ENCODE measurements around the gene DCUN1D2. TPM values are rescaled to one million over a fixed set of nuclear protein-coding genes. Genes with fewer than 3 reads are reported as not detected.
A peak's percentile ranks its signal among the peaks of the same experiment; 100 is the strongest.

DCUN1D2 gene
- total RNA-seq, 2 donors from 2014 or later = 35.8 to 44.7 TPM

DNA sequence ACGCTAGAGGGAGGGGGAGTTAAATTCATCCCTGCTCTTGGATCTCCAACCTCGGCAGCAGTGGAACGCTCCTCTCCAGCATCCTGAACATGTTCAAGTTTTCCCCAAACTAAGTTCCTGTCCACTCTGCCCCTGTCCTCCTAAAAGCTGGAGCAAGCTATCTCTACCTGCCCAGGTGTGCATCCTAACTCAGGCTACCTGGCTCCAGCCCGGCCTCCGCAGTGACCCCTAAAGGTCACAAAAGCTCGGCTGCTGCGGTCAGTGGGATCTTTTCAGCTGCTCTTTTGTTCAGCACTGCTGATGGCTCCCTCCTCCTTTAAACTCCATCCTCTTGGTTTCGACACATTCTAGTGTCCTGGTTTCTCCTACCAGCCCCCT is 1.4 kb downstream of the DCUN1D2 start:
- Mint-ChIP-seq H3K4me1 (peaks cover 56% of the 10 kb centered on the region), H3K4me3 (peak overlapping the region; percentile 83), H3K27ac (peak overlapping the region; percentile 85), H3K36me3 (ENCODE audit: low read depth) (peaks cover 3% of the 10 kb centered on the region), H3K9me3 (no peaks in the 10 kb centered on the region), H3K27me3 (ENCODE audit: insufficient read depth) (no peaks in the 10 kb centered on the region)
- peak overlapping the region; percentile 81 for H3K4me3 ChIP-seq (ENCODE audit: low read length)
- no peaks in the 10 kb centered on the region for H3K36me3 ChIP-seq (ENCODE audit: control insufficient read depth, insufficient read depth, low read length)
- DNase-seq = peak; percentile 91
- peak overlapping the region; percentile 72 for H3K27ac ChIP-seq (ENCODE audit: low read depth, low read length)
- TF ChIP-seq, protein P1, sequence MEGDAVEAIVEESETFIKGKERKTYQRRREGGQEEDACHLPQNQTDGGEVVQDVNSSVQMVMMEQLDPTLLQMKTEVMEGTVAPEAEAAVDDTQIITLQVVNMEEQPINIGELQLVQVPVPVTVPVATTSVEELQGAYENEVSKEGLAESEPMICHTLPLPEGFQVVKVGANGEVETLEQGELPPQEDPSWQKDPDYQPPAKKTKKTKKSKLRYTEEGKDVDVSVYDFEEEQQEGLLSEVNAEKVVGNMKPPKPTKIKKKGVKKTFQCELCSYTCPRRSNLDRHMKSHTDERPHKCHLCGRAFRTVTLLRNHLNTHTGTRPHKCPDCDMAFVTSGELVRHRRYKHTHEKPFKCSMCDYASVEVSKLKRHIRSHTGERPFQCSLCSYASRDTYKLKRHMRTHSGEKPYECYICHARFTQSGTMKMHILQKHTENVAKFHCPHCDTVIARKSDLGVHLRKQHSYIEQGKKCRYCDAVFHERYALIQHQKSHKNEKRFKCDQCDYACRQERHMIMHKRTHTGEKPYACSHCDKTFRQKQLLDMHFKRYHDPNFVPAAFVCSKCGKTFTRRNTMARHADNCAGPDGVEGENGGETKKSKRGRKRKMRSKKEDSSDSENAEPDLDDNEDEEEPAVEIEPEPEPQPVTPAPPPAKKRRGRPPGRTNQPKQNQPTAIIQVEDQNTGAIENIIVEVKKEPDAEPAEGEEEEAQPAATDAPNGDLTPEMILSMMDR (conservative IDR thresholded peaks at IDR 0.05) = peak; percentile 68
- 4 to 25% methylated on average over 5 to 8 of the region's 8 CpGs for whole genome bisulfite sequencing, 2 experiments (ENCODE audit: insufficient coverage in 1 of 2, insufficient read length in 1 of 2)
- no peaks in the 10 kb centered on the region for H3K4me1 ChIP-seq (ENCODE audit: control insufficient read depth, insufficient read depth, low read length)
- H3K27me3 ChIP-seq (ENCODE audit: control insufficient read depth, insufficient read depth, low read length, poor library complexity, severe bottlenecking) = no peaks in the 10 kb centered on the region
- H3K9ac ChIP-seq (ENCODE audit: extremely low read depth, low read length, poor library complexity, severe bottlenecking) = peak overlapping the region; percentile 49
- H3K9me3 ChIP-seq (ENCODE audit: control insufficient read depth, low read length) = no peaks in the 10 kb centered on the region

GRCh38 chr13:113488283-113488682 is 2.2 kb downstream of the DCUN1D2 start:
- Histone ChIP-seq H3K27me3 (ENCODE audit: control insufficient read depth, insufficient read depth, low read length, poor library complexity, severe bottlenecking) (no peaks in the 10 kb centered on the region), H3K9ac (ENCODE audit: extremely low read depth, low read length, poor library complexity, severe bottlenecking) (no peak overlapping the region), H3K27ac (ENCODE audit: low read depth, low read length) (no peak overlapping the region), H3K9me3 (ENCODE audit: control insufficient read depth, low read length) (no peaks in the 10 kb centered on the region), H3K36me3 (ENCODE audit: control insufficient read depth, insufficient read depth, low read length) (no peaks in the 10 kb centered on the region), H3K4me3 (ENCODE audit: low read length) (peak overlapping the region; percentile 81), H3K4me1 (ENCODE audit: control insufficient read depth, insufficient read depth, low read length) (no peaks in the 10 kb centered on the region)
- no peak for DNase-seq
- TF ChIP-seq, protein P1 (conservative IDR thresholded peaks at IDR 0.05) = no peak
- Mint-ChIP-seq H3K27ac (no peak overlapping the region), H3K4me1 (peaks cover 47% of the 10 kb centered on the region), H3K36me3 (ENCODE audit: low read depth) (peaks cover 7% of the 10 kb centered on the region), H3K4me3 (no peak overlapping the region), H3K27me3 (ENCODE audit: insufficient read depth) (no peaks in the 10 kb centered on the region), H3K9me3 (no peaks in the 10 kb centered on the region)
- 87 to 94% methylated on average over 3 of the region's 3 CpGs for WGBS, 2 experiments (ENCODE audit: insufficient coverage in 1 of 2, insufficient read length in 1 of 2)

DNA sequence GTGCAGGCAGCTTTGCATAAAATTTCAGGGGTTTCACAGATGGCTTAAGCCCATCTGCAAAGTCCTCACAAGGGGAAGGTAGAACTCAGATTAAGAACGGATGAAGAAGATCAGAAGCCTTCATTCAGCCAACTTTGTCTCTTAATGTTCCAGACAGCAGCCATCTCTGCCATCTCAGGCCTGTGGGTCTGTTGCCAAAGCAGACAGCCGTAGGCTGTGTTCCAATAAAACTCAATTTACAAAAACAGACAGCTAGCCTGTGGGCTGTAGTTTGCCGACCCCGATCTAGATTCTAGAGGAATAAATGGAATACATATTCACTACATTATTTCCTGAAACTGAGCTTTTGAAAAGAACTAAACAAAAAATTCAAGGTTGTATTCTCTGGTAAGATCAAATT is 3.8 kb downstream of the DCUN1D2 start:
- Mint-ChIP-seq H3K36me3 (ENCODE audit: low read depth) (peaks cover 11% of the 10 kb centered on the region), H3K4me1 (peaks cover 41% of the 10 kb centered on the region), H3K4me3 (no peak overlapping the region), H3K27me3 (ENCODE audit: insufficient read depth) (no peaks in the 10 kb centered on the region), H3K27ac (peak overlapping the region; percentile 12), H3K9me3 (no peaks in the 10 kb centered on the region)
- Histone ChIP-seq H3K27me3 (ENCODE audit: control insufficient read depth, insufficient read depth, low read length, poor library complexity, severe bottlenecking) (no peaks in the 10 kb centered on the region), H3K4me3 (ENCODE audit: low read length) (no peak overlapping the region), H3K4me1 (ENCODE audit: control insufficient read depth, insufficient read depth, low read length) (no peaks in the 10 kb centered on the region), H3K36me3 (ENCODE audit: control insufficient read depth, insufficient read depth, low read length) (no peaks in the 10 kb centered on the region), H3K27ac (ENCODE audit: low read depth, low read length) (no peak overlapping the region), H3K9ac (ENCODE audit: extremely low read depth, low read length, poor library complexity, severe bottlenecking) (no peak overlapping the region), H3K9me3 (ENCODE audit: control insufficient read depth, low read length) (no peaks in the 10 kb centered on the region)
- DNase-seq = no peak
- 93 to 100% methylated on average over 1 to 4 of the region's 4 CpGs for WGBS, 2 experiments (ENCODE audit: insufficient coverage in 1 of 2, insufficient read length in 1 of 2)
- TF ChIP-seq, protein P1 (conservative IDR thresholded peaks at IDR 0.05) = no peak
